Adipocyte (in vitro differentiated cells): ENCODE data around the gene MRS2.
"Not testable (repeated sequence)": the region's sequence is repeated elsewhere in the genome, so short reads cannot be mapped to it uniquely, and the experiment has no call there.

Source experiments
- DNase-seq: peaks from one replicate; pipeline ENCODE4 v3.0.0-alpha.2; 2015; ENCODE audit warnings: low read depth
- H3K27me3 ChIP-seq: replicated peaks from 2 replicates; pipeline ENCODE4 v1.7.0; 2013; ENCODE audit warnings: mild to moderate bottlenecking, low read length, moderate library complexity; ENCODE audit not compliant: control insufficient read depth, insufficient read depth
- H3K36me3 ChIP-seq: 2 replicates; pipeline ENCODE4 v1.7.0; 2013; ENCODE audit warnings: low read length, mild to moderate bottlenecking, moderate library complexity; ENCODE audit not compliant: control insufficient read depth, insufficient read depth, severe bottlenecking
- H3K4me1 ChIP-seq: 2 replicates; pipeline ENCODE4 v1.7.0; 2013; ENCODE audit warnings: mild to moderate bottlenecking, low read length, moderate library complexity; ENCODE audit not compliant: control insufficient read depth, insufficient read depth
- H3K4me3 ChIP-seq: 2 replicates; pipeline ENCODE4 v1.7.0; 2013; ENCODE audit warnings: mild to moderate bottlenecking, low read length, moderate library complexity
- H3K9ac ChIP-seq: 2 replicates; pipeline ENCODE4 v1.7.0; 2013; ENCODE audit warnings: mild to moderate bottlenecking, low read length, moderate library complexity
- H3K9me3 ChIP-seq: 2 replicates; pipeline ENCODE4 v1.7.0; 2013; ENCODE audit warnings: mild to moderate bottlenecking, low read length, moderate library complexity; ENCODE audit not compliant: control insufficient read depth

The MRS2 gene

GRCh38 chr6:24391756-24392405 lies 10.9 kb upstream of the MRS2 start:
- Histone ChIP-seq H3K9ac (no peak overlapping the region), H3K9me3 (no peaks in the 10 kb centered on the region), H3K36me3 (no peaks in the 10 kb centered on the region), H3K4me3 (no peak overlapping the region), H3K4me1 (peaks cover 11% of the 10 kb centered on the region), H3K27me3 (no peaks in the 10 kb centered on the region)
- no peak for DNase-seq

- Histone ChIP-seq H3K4me1 (peaks cover 11% of the 10 kb centered on the region), H3K4me3 (no peak overlapping the region), H3K9me3 (no peaks in the 10 kb centered on the region), H3K9ac (no peak overlapping the region), H3K36me3 (no peaks in the 10 kb centered on the region), H3K27me3 (no peaks in the 10 kb centered on the region)
- no peak for DNase-seq
Observed at GRCh38 chr6:24394061-24394779, 8.5 kb upstream of the MRS2 start.

GRCh38 chr6:24394780-24395437 lies 7.8 kb upstream of the MRS2 start:
- peaks cover 6% of the 10 kb centered on the region for H3K27me3 ChIP-seq
- H3K4me3 ChIP-seq: no peak overlapping the region
- H3K9me3 ChIP-seq: no peaks in the 10 kb centered on the region
- H3K36me3 ChIP-seq: no peaks in the 10 kb centered on the region
- H3K9ac ChIP-seq: no peak overlapping the region
- peaks cover 11% of the 10 kb centered on the region for H3K4me1 ChIP-seq
- peak; percentile 75 for DNase-seq

- H3K4me3 ChIP-seq: no peak overlapping the region
- DNase-seq: no peak
Observed at GRCh38 chr6:24396824-24397223, 5.9 kb upstream of the MRS2 start.

GRCh38 chr6:24397631-24398030 lies 5.1 kb upstream of the MRS2 start:
- H3K27me3 ChIP-seq: peaks cover 6% of the 10 kb centered on the region
- DNase-seq: no peak
- no peak overlapping the region for H3K4me3 ChIP-seq
- H3K9ac ChIP-seq: no peak overlapping the region
- H3K36me3 ChIP-seq: no peaks in the 10 kb centered on the region
- no peaks in the 10 kb centered on the region for H3K9me3 ChIP-seq
- H3K4me1 ChIP-seq: peaks cover 16% of the 10 kb centered on the region

More at GRCh38 chr6:24396824-24397223, 5.9 kb upstream of the MRS2 start:
- no peak overlapping the region for H3K9ac ChIP-seq
- peaks cover 11% of the 10 kb centered on the region for H3K4me1 ChIP-seq
- H3K27me3 ChIP-seq: peaks cover 6% of the 10 kb centered on the region
- H3K9me3 ChIP-seq: no peaks in the 10 kb centered on the region
- no peaks in the 10 kb centered on the region for H3K36me3 ChIP-seq

- not testable (repeated sequence) for H3K9me3 ChIP-seq, DNase-seq, H3K27me3 ChIP-seq, H3K9ac ChIP-seq, H3K4me3 ChIP-seq, H3K36me3 ChIP-seq
- peaks cover 18% of the 10 kb centered on the region for H3K4me1 ChIP-seq
Observed at GRCh38 chr6:24400045-24401039, 2.4 kb upstream of the MRS2 start.

GRCh38 chr6:24401458-24401857 lies 1.3 kb upstream of the MRS2 start:
- H3K27me3 ChIP-seq: peaks cover 6% of the 10 kb centered on the region
- no peaks in the 10 kb centered on the region for H3K36me3 ChIP-seq
- no peaks in the 10 kb centered on the region for H3K9me3 ChIP-seq
- no peak overlapping the region for H3K9ac ChIP-seq
- H3K4me1 ChIP-seq: peaks cover 16% of the 10 kb centered on the region
- no peak overlapping the region for H3K4me3 ChIP-seq
- DNase-seq: no peak

- peaks cover 16% of the 10 kb centered on the region for H3K4me1 ChIP-seq
- no peak for DNase-seq
- peaks cover 6% of the 10 kb centered on the region for H3K27me3 ChIP-seq
- H3K4me3 ChIP-seq: peak overlapping the region; percentile 93
- H3K9ac ChIP-seq: peak overlapping the region; percentile 92
- peaks cover 16% of the 10 kb centered on the region for H3K36me3 ChIP-seq
- no peaks in the 10 kb centered on the region for H3K9me3 ChIP-seq
Observed at GRCh38 chr6:24403501-24403824, 727 bp downstream of the MRS2 start.

- Histone ChIP-seq H3K27me3 (no peaks in the 10 kb centered on the region), H3K9ac (no peak overlapping the region), H3K4me1 (peaks cover 16% of the 10 kb centered on the region), H3K4me3 (no peak overlapping the region), H3K36me3 (peaks cover 33% of the 10 kb centered on the region), H3K9me3 (no peaks in the 10 kb centered on the region)
- no peak for DNase-seq
Observed at GRCh38 chr6:24405262-24405661, 2.5 kb downstream of the MRS2 start.

- Histone ChIP-seq H3K9ac (no peak overlapping the region), H3K27me3 (no peaks in the 10 kb centered on the region), H3K9me3 (no peaks in the 10 kb centered on the region), H3K4me3 (no peak overlapping the region), H3K36me3 (peaks cover 66% of the 10 kb centered on the region), H3K4me1 (peaks cover 9% of the 10 kb centered on the region)
- DNase-seq: no peak
Observed at GRCh38 chr6:24408719-24409410, 6.1 kb downstream of the MRS2 start.
